Cardiac fibroblast (primary cell): Measurements from ENCODE around the gene GCLC.
A peak's percentile ranks its signal among the peaks of the same experiment; 100 is the strongest.

Experiments used
- DNase-seq, 2 donors: peaks; one replicate each; pipeline versions ENCODE4 v3.0.0 to v3.0.0-alpha.2; 2010; ENCODE audit warnings: low read depth in 2 of 2
- H3K4me3 ChIP-seq, 2 donors: replicated peaks in 1 of 2; 1 replicate in 1 of 2; 2 replicates in 1 of 2; pipeline ENCODE4 v1.5.1; 2011; ENCODE audit warnings: low read depth in 2 of 2, low read length in 2 of 2, mild to moderate bottlenecking in 2 of 2, moderate library complexity in 1 of 2
- TF ChIP-seq, protein P1 (sequence below): IDR thresholded peaks from one replicate; pipeline ENCODE4 v1.5.1; 2011; ENCODE audit warnings: low read depth, mild to moderate bottlenecking, low read length, inconsistent platforms

The GCLC gene

GRCh38 chr6:53546281-53546680, 1.4 kb upstream of the GCLC start:
- H3K4me3 ChIP-seq, result no peak overlapping the region
- DNase-seq, result peak in 1 of 2 donors; percentile 67
- TF ChIP-seq, protein P1, sequence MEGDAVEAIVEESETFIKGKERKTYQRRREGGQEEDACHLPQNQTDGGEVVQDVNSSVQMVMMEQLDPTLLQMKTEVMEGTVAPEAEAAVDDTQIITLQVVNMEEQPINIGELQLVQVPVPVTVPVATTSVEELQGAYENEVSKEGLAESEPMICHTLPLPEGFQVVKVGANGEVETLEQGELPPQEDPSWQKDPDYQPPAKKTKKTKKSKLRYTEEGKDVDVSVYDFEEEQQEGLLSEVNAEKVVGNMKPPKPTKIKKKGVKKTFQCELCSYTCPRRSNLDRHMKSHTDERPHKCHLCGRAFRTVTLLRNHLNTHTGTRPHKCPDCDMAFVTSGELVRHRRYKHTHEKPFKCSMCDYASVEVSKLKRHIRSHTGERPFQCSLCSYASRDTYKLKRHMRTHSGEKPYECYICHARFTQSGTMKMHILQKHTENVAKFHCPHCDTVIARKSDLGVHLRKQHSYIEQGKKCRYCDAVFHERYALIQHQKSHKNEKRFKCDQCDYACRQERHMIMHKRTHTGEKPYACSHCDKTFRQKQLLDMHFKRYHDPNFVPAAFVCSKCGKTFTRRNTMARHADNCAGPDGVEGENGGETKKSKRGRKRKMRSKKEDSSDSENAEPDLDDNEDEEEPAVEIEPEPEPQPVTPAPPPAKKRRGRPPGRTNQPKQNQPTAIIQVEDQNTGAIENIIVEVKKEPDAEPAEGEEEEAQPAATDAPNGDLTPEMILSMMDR, result no peak

GRCh38 chr6:53544217-53544469, 758 bp downstream of the GCLC start:
- H3K4me3 ChIP-seq, result peak overlapping the region; percentile 83 to 91
- TF ChIP-seq, protein P1, result no peak
- DNase-seq, result peak; percentile 13 to 24

GRCh38 chr6:53543359-53544216, 1.3 kb downstream of the GCLC start:
- DNase-seq, result peak; percentile 12 to 23
- H3K4me3 ChIP-seq, result peak overlapping the region; percentile 83 to 91
- TF ChIP-seq, protein P1, result no peak

- TF ChIP-seq, protein P1, result no peak
- no peak overlapping the region for H3K4me3 ChIP-seq
- DNase-seq, result no peak
Measured at GRCh38 chr6:53541900-53542299, 3.0 kb downstream of the GCLC start.

GRCh38 chr6:53540129-53540692, 4.7 kb downstream of the GCLC start:
- no peak overlapping the region for H3K4me3 ChIP-seq
- no peak for DNase-seq
- TF ChIP-seq, protein P1, result no peak

- H3K4me3 ChIP-seq, result no peak overlapping the region
- DNase-seq, result no peak
- TF ChIP-seq, protein P1, result no peak
Measured at GRCh38 chr6:53539561-53539960, 5.3 kb downstream of the GCLC start.
